HG02885 (cell line): ENCODE data around the gene XIAP.
"Not testable (repeated sequence)": the region's sequence is repeated elsewhere in the genome, so short reads cannot be mapped to it uniquely, and the experiment has no call there.

Experiments used
- ATAC-seq: cut with Tn5 transposase; IDR thresholded peaks from one replicate; pipeline ENCODE4 v1.9.1; 2021; ENCODE audit warnings: mild to moderate bottlenecking; ENCODE audit not compliant: unreplicated experiment, poor library complexity

The XIAP gene

GRCh38 chrX:123873956-123874355, 14.1 kb downstream of the XIAP start:
- ATAC-seq, result no peak

GRCh38 chrX:123876177-123876576, 16.3 kb downstream of the XIAP start:
- no peak for ATAC-seq

GRCh38 chrX:123876844-123877243, 17.0 kb downstream of the XIAP start:
- no peak for ATAC-seq

GRCh38 chrX:123878252-123878721, 18.4 kb downstream of the XIAP start:
- ATAC-seq, result peak; percentile 84

- ATAC-seq, result no peak
Measured at GRCh38 chrX:123881330-123881729, 21.5 kb downstream of the XIAP start.

GRCh38 chrX:123882391-123882790, 22.5 kb downstream of the XIAP start:
- no peak for ATAC-seq

- ATAC-seq, result peak; percentile 60
Measured at GRCh38 chrX:123884809-123885408, 25.1 kb downstream of the XIAP start.

- no peak for ATAC-seq
Measured at GRCh38 chrX:123899701-123900100, 39.8 kb downstream of the XIAP start.

- ATAC-seq, result not testable (repeated sequence)
Measured at GRCh38 chrX:123903261-123903660, 43.4 kb downstream of the XIAP start.

GRCh38 chrX:123905332-123905731, 45.5 kb downstream of the XIAP start:
- no peak for ATAC-seq

GRCh38 chrX:123906557-123907316, 46.9 kb downstream of the XIAP start:
- no peak for ATAC-seq

- no peak for ATAC-seq
Measured at GRCh38 chrX:123909523-123909922, 49.7 kb downstream of the XIAP start.

- no peak for ATAC-seq
Measured at GRCh38 chrX:123917069-123917468, 57.2 kb downstream of the XIAP start.

GRCh38 chrX:123918106-123918721, 58.4 kb downstream of the XIAP start:
- ATAC-seq, result no peak

GRCh38 chrX:123920105-123920785, 60.4 kb downstream of the XIAP start:
- ATAC-seq, result no peak

- no peak for ATAC-seq
Measured at GRCh38 chrX:123923211-123923610, 63.4 kb downstream of the XIAP start.

- no peak for ATAC-seq
Measured at GRCh38 chrX:123924186-123924585, 64.3 kb downstream of the XIAP start.

- no peak for ATAC-seq
Measured at GRCh38 chrX:123927845-123928244, 68.0 kb downstream of the XIAP start.

- not testable (repeated sequence) for ATAC-seq
Measured at GRCh38 chrX:123932055-123932454, 72.2 kb downstream of the XIAP start.

- no peak for ATAC-seq
Measured at GRCh38 chrX:123943074-123943473, 83.2 kb downstream of the XIAP start.

GRCh38 chrX:123943488-123943887, 83.6 kb downstream of the XIAP start:
- ATAC-seq, result no peak
